Lower lobe of right lung (tissue), 2 donors: ENCODE data around the gene HTRA2. TPM values are rescaled to one million over a fixed set of nuclear protein-coding genes. Genes with fewer than 3 reads are reported as not detected.

Source experiments
- ATAC-seq, 2 donors: fragments of 200-7000 bp; cut with Tn5 transposase; one replicate each; pipeline ENCODE4 v1.9.1; 2020 to 2022; ENCODE audit warnings: mild to moderate bottlenecking in 2 of 2, moderate library complexity in 2 of 2
- DNase-seq: peaks from one replicate; pipeline ENCODE4 v3.0.0-alpha.2; 2020
- H3K27ac ChIP-seq: fragments of 200-600 bp; one replicate; pipeline ENCODE4 v1.8.0; 2022
- H3K27me3 ChIP-seq: fragments of 200-600 bp; one replicate; pipeline ENCODE4 v1.8.0; 2022; ENCODE audit warnings: low read depth
- H3K36me3 ChIP-seq: fragments of 200-600 bp; one replicate; pipeline ENCODE4 v1.8.0; 2022; ENCODE audit warnings: mild to moderate bottlenecking
- H3K4me1 ChIP-seq: fragments of 200-600 bp; one replicate; pipeline ENCODE4 v1.8.0; 2022
- H3K4me3 ChIP-seq: fragments of 200-600 bp; one replicate; pipeline ENCODE4 v1.8.0; 2022; ENCODE audit warnings: mild to moderate bottlenecking
- H3K9me3 ChIP-seq: fragments of 200-600 bp; one replicate; pipeline ENCODE4 v1.8.0; 2022
- intact Hi-C: fragments of 100-400 bp; cut with DNase I; formaldehyde crosslinking; loops from one replicate; pipeline ENCODE4 v1.11.0; 2022
- total RNA-seq: library from RNA; stranded (reverse); fragmentation: NEBNext Ultra II Directional; extraction: Animal tissue kit (Norgen Biotek cat#: 25700); gene quantifications from one replicate; pipeline ENCODE4 v1.2.1, GENCODE V29; 2021
- TF ChIP-seq, protein P1 (sequence below): fragments of 200-600 bp; IDR thresholded peaks from one replicate; pipeline ENCODE4 v1.8.0; 2022; ENCODE audit warnings: antibody characterized with exemption, mild to moderate bottlenecking
- donor health status: DM: no; HTN: yes; CAD: no; lungs with severe emphysema.

The HTRA2 gene
- total RNA-seq, 1 donor from 2014 or later = 34.3 TPM

DNA sequence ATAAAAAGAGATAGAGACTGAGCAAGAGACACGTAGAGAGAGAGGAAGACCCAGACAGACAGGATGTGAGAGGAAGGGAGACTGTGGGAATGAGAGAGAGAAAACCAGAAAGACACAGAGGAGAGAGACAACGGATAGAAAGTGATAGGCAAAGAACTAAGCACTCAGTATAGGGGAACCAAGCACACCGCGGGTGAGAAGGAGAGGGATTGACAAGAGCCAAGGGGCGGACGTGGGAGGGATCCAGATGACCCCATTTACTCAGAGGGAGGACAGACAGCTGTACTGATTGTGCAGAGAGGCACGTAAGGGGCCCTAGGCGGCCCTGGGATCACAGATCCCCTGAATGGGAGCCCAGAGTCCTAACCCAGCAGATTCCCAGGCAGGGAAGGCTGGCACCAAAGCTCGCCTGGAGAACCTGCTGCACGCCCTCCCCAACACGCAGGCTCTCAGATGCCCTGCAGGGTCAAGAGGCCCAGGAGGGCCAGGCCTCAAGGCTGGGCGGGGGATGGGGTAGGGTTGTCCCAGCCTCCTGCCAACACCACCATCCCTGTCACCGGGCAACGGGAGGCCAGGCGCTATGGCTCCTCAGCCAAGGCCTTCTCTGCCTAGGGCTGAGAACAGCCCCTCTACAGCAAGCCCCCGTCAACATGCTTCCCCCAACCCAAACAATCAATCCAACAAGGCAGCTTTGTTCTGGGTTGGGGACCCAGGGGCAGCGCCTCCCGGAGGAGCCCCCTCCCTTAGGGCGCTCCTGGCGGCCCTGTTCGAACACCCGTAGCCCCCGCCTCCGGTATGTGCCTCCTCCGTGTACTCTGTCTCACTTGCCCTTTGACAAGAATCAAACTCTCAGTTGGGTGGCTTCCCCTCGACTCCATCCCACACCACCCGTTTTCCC lies 23.4 kb downstream of the HTRA2 start:
- Histone ChIP-seq H3K27ac (peak overlapping the region; percentile 90), H3K27me3 (no peaks in the 10 kb centered on the region), H3K9me3 (no peaks in the 10 kb centered on the region), H3K4me3 (peak overlapping the region; percentile 95), H3K4me1 (peaks cover 35% of the 10 kb centered on the region), H3K36me3 (peaks cover 12% of the 10 kb centered on the region)
- DNase-seq (no peak), ATAC-seq (no peak)
- TF ChIP-seq, protein P1, sequence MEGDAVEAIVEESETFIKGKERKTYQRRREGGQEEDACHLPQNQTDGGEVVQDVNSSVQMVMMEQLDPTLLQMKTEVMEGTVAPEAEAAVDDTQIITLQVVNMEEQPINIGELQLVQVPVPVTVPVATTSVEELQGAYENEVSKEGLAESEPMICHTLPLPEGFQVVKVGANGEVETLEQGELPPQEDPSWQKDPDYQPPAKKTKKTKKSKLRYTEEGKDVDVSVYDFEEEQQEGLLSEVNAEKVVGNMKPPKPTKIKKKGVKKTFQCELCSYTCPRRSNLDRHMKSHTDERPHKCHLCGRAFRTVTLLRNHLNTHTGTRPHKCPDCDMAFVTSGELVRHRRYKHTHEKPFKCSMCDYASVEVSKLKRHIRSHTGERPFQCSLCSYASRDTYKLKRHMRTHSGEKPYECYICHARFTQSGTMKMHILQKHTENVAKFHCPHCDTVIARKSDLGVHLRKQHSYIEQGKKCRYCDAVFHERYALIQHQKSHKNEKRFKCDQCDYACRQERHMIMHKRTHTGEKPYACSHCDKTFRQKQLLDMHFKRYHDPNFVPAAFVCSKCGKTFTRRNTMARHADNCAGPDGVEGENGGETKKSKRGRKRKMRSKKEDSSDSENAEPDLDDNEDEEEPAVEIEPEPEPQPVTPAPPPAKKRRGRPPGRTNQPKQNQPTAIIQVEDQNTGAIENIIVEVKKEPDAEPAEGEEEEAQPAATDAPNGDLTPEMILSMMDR = no peak
- intact Hi-C loops = no loop called here

DNA sequence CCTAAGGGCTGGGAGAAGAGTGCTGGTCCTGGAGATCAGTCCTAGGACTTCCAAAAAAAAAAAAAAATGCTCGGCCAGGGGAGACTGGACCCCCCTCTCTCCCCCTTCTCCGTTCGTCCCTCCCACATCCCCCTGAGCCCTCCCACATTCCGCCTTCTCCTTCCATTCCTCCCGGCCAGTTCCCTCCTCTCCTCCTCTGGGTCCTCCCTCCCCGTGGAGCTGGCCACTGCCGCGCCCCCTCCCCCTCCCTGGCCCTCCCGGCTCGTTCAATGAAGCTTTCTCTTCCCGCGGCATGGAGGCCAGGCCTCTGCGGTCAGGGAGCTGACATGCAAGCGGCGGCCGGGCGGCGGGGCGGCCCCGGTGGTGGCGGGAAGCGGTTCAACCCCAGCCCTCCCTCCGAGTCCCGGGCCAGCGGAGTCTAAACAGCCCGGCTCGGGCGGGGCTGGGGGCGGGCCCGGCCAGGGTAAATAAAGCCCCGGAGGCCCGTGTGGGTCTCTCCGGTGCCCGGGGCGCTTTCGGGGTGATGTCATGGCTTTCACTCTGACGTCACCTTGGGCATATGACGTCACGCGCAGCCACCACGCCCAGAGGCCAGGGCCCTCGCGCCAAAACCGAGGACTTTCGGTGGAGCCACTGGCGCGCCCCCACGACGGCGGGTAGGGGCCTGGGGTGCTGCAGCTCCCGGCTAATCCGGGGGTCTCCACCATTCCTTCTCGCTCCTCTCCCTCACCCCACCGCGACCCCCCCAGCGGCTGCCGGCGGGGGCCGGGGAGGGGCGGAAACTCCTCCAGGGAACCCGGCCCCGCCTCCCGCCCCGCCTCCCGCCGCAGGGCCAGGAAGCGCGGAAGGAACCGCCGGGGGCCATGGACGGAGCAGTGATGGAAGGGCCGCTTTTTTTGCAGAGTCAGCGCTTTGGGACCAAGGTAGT lies 24.4 kb downstream of the HTRA2 start, which contains the start of the genes DOK1 and LOXL3:
Gene DOK1 (plus strand): TSS at position 829 of the 928 bp plus-strand sequence. CDS start 35 bp downstream, at position 864.
Gene LOXL3 (minus strand): TSS at position 51 of the 928 bp plus-strand sequence. CDS start 1,308 bp downstream, outside the sequence.
- peak; percentile 92 to 95 for ATAC-seq
- H3K27me3 ChIP-seq = no peaks in the 10 kb centered on the region
- DNase-seq = peak; percentile 93
- H3K4me1 ChIP-seq = peaks cover 28% of the 10 kb centered on the region
- intact Hi-C loops = no loop called here
- TF ChIP-seq, protein P1 = no peak
- H3K27ac ChIP-seq = peak within 1 kb of the TSS; percentile 90
- H3K9me3 ChIP-seq = no peaks in the 10 kb centered on the region
- peaks cover 12% of the 10 kb centered on the region for H3K36me3 ChIP-seq
- peak within 1 kb of the TSS; percentile 95 for H3K4me3 ChIP-seq

DNA sequence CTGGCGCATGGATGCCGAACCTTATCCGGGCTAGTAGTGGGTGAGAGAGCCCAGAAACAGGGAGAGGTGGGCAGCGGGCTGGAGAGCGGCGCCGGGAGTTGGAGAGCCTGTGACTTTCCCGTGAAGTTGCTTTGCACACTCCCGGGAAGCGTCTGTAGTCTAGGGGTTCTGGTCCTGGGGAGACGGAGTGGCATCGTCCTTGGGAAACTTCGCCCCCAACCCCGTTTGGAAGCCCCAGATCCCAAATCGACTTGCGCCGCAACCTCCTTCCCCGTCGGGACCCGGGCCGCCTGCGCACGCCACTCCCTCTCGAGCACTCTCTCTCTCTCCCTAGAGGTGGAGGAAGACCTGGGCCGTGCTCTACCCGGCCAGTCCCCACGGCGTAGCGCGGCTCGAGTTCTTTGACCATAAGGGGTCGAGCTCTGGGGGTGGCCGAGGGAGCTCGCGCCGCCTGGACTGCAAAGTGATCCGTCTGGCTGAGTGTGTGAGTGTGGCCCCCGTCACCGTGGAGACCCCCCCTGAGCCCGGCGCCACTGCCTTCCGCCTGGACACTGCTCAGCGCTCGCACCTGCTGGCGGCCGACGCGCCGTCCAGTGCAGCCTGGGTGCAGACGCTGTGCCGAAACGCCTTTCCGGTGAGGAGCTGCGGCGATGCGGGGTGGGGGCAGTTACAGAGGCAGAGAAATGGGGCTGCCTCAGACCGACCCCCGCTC lies 25.2 kb downstream of the HTRA2 start:
- peaks cover 12% of the 10 kb centered on the region for H3K36me3 ChIP-seq
- TF ChIP-seq, protein P1 = no peak
- peaks cover 20% of the 10 kb centered on the region for H3K4me1 ChIP-seq
- intact Hi-C loops = no loop called here
- no peaks in the 10 kb centered on the region for H3K27me3 ChIP-seq
- peak overlapping the region; percentile 90 for H3K27ac ChIP-seq
- H3K4me3 ChIP-seq = peak overlapping the region; percentile 95
- peak; percentile 80 to 82 for ATAC-seq
- no peaks in the 10 kb centered on the region for H3K9me3 ChIP-seq
- DNase-seq = peak; percentile 82

DNA sequence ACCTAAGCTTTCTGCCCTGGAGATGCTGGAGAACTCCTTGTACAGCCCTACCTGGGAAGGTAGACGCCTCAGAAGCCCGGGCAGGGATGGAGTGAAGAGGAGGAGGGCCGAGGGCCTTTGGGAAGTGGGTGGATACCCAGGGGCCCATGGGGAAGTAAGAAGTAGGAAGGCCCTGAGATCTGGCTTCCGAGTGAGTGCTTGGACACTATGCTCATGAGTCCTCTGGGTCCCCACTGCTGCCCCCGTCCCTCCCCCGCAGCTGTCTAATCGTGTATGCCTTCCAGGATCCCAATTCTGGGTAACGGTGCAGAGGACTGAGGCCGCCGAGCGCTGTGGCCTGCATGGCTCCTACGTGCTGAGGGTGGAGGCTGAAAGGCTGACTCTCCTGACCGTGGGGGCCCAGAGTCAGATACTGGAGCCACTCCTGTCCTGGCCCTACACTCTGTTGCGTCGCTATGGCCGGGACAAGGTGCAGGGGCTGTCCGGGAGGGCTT lies 25.9 kb downstream of the HTRA2 start:
- Histone ChIP-seq H3K4me3 (peak overlapping the region; percentile 95), H3K4me1 (peaks cover 16% of the 10 kb centered on the region), H3K9me3 (no peaks in the 10 kb centered on the region), H3K27ac (peak overlapping the region; percentile 90), H3K27me3 (no peaks in the 10 kb centered on the region), H3K36me3 (peaks cover 12% of the 10 kb centered on the region)
- peak in 1 of 2 donors; percentile 20 for ATAC-seq
- intact Hi-C loops = no loop called here
- peak; percentile 63 for DNase-seq
- TF ChIP-seq, protein P1 = no peak
